PC-3 (cell line): ENCODE measurements around the gene CD8A. TPM values are rescaled to one million over a fixed set of nuclear protein-coding genes. Genes with fewer than 3 reads are reported as not detected.
"Not testable (repeated sequence)": the region's sequence is repeated elsewhere in the genome, so short reads cannot be mapped to it uniquely, and the experiment has no call there.

Source experiments
- ATAC-seq: fragments of 200-7000 bp; cut with Tn5 transposase; 2 replicates; pipeline ENCODE4 v1.9.1; 2020; ENCODE audit warnings: mild to moderate bottlenecking, moderate library complexity
- Bru-seq: library from RNA; stranded (reverse); fragments of 400-500 nt; gene quantifications from one replicate; lab custom pipeline; 2021; lab: Mats Ljungman, UMichigan
- BruChase-seq, 2 experiments: library from RNA; stranded (reverse); fragments of 400-500 nt; gene quantifications; one replicate each; lab custom pipeline; 2021; lab: Mats Ljungman, UMichigan
- BruUV-seq: library from RNA; stranded (reverse); fragments of 400-500 nt; replicated peaks from 2 replicates; lab custom pipeline; 2021; lab: Mats Ljungman, UMichigan
- CTCF ChIA-PET: fragments of 300-600 bp; sonication (Branson Sonifier 250); formaldehyde crosslinking; loops from one replicate; lab custom pipeline; 2022; ENCODE audit warnings: antibody characterized with exemption; lab: Charles Lee
- POLR2A ChIA-PET: fragments of 300-600 bp; sonication (Branson Sonifier 250); formaldehyde crosslinking; loops from one replicate; lab custom pipeline; 2022; ENCODE audit warnings: antibody characterized with exemption; ENCODE audit not compliant: unreplicated experiment; lab: Charles Lee
- DNase-seq: peaks from one replicate; pipeline ENCODE4 v3.0.0-alpha.2; 2015
- H2AFZ ChIP-seq: fragments of 300-600 bp; sonication (generic); 2 replicates; pipeline ENCODE4 v1.6.0; 2016; ENCODE audit warnings: antibody characterized with exemption, low read length
- H3F3A ChIP-seq: fragments of 300-600 bp; sonication (generic); one replicate; pipeline ENCODE4 v1.6.0; 2017; ENCODE audit warnings: antibody characterized with exemption, low read length, control low read depth, mild to moderate bottlenecking; ENCODE audit not compliant: unreplicated experiment
- H3K27ac ChIP-seq: fragments of 300-600 bp; sonication (generic); 2 replicates; pipeline ENCODE4 v1.5.1; 2016; ENCODE audit warnings: mild to moderate bottlenecking, low read length
- H3K27me3 ChIP-seq: fragments of 300-600 bp; sonication (generic); 2 replicates; pipeline ENCODE4 v1.6.1; 2016; ENCODE audit warnings: low read length, mixed read lengths
- H3K36me3 ChIP-seq: fragments of 300-600 bp; sonication (generic); 2 replicates; pipeline ENCODE4 v1.6.1; 2016; ENCODE audit warnings: low read depth, mixed run types, low read length, mixed read lengths
- H3K4me1 ChIP-seq: fragments of 300-600 bp; sonication (generic); 2 replicates; pipeline ENCODE4 v1.5.1; 2016; ENCODE audit warnings: low read length; ENCODE audit not compliant: insufficient read depth
- H3K4me2 ChIP-seq: fragments of 300-600 bp; sonication (generic); 2 replicates; pipeline ENCODE4 v1.6.0; 2016; ENCODE audit warnings: low read length
- H3K4me3 ChIP-seq: fragments of 300-600 bp; sonication (generic); 2 replicates; pipeline ENCODE4 v1.5.1; 2016; ENCODE audit warnings: mild to moderate bottlenecking, low read length, mixed read lengths
- H3K79me2 ChIP-seq: fragments of 300-600 bp; sonication (generic); 2 replicates; pipeline ENCODE4 v1.6.1; 2017; ENCODE audit warnings: low read length, mixed read lengths
- H3K9ac ChIP-seq: fragments of 300-600 bp; sonication (generic); 2 replicates; pipeline ENCODE4 v1.6.0; 2016; ENCODE audit warnings: mild to moderate bottlenecking, low read length
- H3K9me2 ChIP-seq: fragments of 300-600 bp; sonication (generic); replicated peaks from 2 replicates; pipeline ENCODE4 v1.6.1; 2016; ENCODE audit warnings: mixed run types, low read length, mixed read lengths
- H3K9me3 ChIP-seq: fragments of 300-600 bp; sonication (generic); 2 replicates; pipeline ENCODE4 v1.6.1; 2016; ENCODE audit warnings: low read length, mixed read lengths
- H4K20me1 ChIP-seq: fragments of 300-600 bp; sonication (generic); 2 replicates; pipeline ENCODE4 v1.6.1; 2016; ENCODE audit warnings: low read length, mixed read lengths
- EZH2 ChIP-seq: fragments of 300-600 bp; sonication (generic); IDR thresholded peaks from one replicate; pipeline ENCODE4 v1.6.1; 2017; ENCODE audit warnings: antibody characterized with exemption, mild to moderate bottlenecking, low read length; ENCODE audit not compliant: unreplicated experiment
- EZH2phosphoT487 ChIP-seq: fragments of 300-600 bp; sonication (generic); IDR thresholded peaks from 2 replicates; pipeline ENCODE4 v1.6.1; 2018; ENCODE audit warnings: mild to moderate bottlenecking, antibody characterized with exemption, low read length, borderline replicate concordance
- intact Hi-C: fragments of 100-400 bp; cut with micrococcal nuclease; formaldehyde crosslinking; loops from 2 replicates; pipeline ENCODE4 v1.9.0; 2023
- long read RNA-seq: library from polyadenylated mRNA; unstranded; transcript quantifications from one replicate; pipeline ENCODE4 v2.0.0, GENCODE V29; 2021; ENCODE audit not compliant: unreplicated experiment
- total RNA-seq: library from RNA; depleted of rRNA; stranded (reverse); fragments of >200 nt; gene quantifications from 2 replicates; pipeline ENCODE4 v1.2.3, GENCODE V29; 2014; rRNA removed
- TF ChIP-seq, protein P1 (sequence below): fragments of 300-600 bp; sonication (generic); conservative IDR thresholded peaks from 2 replicates; pipeline ENCODE4 v1.5.1; 2017; ENCODE audit warnings: antibody characterized with exemption, low read depth, mild to moderate bottlenecking, low read length

The CD8A gene
- total RNA-seq (0.18 TPM in 1 of 2 replicates, not detected in the other), Bru-seq, nascent RNA (percentile 18 among the genes with signal in this experiment), BruChase-seq, experiment 1, labeled RNA remaining after a 6-hour chase (percentile 16 among the genes with signal in this experiment), BruChase-seq, experiment 2, labeled RNA remaining after a 2-hour chase (percentile 13 among the genes with signal in this experiment)
- long read RNA-seq: 0 reads

- intact Hi-C loops: no loop called here
- no peaks in the 10 kb centered on the region for H3K9me2 ChIP-seq
- CTCF ChIA-PET: interaction anchor here (0.7 kb wide), 1 partner anchor 168 kb away, joined by 4 read pairs; no protein-coding TSS in a partner anchor
- no peaks in the 10 kb centered on the region for H4K20me1 ChIP-seq
- no peaks in the 10 kb centered on the region for H3K36me3 ChIP-seq
- TF ChIP-seq, protein P1, sequence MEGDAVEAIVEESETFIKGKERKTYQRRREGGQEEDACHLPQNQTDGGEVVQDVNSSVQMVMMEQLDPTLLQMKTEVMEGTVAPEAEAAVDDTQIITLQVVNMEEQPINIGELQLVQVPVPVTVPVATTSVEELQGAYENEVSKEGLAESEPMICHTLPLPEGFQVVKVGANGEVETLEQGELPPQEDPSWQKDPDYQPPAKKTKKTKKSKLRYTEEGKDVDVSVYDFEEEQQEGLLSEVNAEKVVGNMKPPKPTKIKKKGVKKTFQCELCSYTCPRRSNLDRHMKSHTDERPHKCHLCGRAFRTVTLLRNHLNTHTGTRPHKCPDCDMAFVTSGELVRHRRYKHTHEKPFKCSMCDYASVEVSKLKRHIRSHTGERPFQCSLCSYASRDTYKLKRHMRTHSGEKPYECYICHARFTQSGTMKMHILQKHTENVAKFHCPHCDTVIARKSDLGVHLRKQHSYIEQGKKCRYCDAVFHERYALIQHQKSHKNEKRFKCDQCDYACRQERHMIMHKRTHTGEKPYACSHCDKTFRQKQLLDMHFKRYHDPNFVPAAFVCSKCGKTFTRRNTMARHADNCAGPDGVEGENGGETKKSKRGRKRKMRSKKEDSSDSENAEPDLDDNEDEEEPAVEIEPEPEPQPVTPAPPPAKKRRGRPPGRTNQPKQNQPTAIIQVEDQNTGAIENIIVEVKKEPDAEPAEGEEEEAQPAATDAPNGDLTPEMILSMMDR: no peak
- TF ChIP-seq EZH2phosphoT487 (no peak), EZH2 (no peak)
- no peak within 1 kb of the TSS for H3K27ac ChIP-seq
- H2AFZ ChIP-seq: peak within 1 kb of the TSS; percentile 53; the same call in 1 of the 2 replicates
- ATAC-seq (no peak), DNase-seq (no peak)
- 0 out of 2 replicates have a peak within 1 kb of the TSS, but pooled peaks have one; percentile 30 for H3K4me3 ChIP-seq
- H3F3A ChIP-seq: no peaks in the 10 kb centered on the region
- no peaks in the 10 kb centered on the region for H3K4me1 ChIP-seq
- no peaks in the 10 kb centered on the region for H3K79me2 ChIP-seq
- H3K4me2 ChIP-seq: peak within 1 kb of the TSS; percentile 49
- no TSS peak for BruUV-seq
- no peak within 1 kb of the TSS for H3K9ac ChIP-seq
- POLR2A ChIA-PET: no interaction called here
- H3K9me3 ChIP-seq: peaks cover 4% of the 10 kb centered on the region
- H3K27me3 ChIP-seq: peaks cover 18% of the 10 kb centered on the region
These were observed at the start of gene CD8A for GRCh38 chr2:86790676-86791572. Gene CD8A, minus strand, starts transcription at chr2:86790913. Its CDS starts 88 bp downstream, at chr2:86790825.

DNA sequence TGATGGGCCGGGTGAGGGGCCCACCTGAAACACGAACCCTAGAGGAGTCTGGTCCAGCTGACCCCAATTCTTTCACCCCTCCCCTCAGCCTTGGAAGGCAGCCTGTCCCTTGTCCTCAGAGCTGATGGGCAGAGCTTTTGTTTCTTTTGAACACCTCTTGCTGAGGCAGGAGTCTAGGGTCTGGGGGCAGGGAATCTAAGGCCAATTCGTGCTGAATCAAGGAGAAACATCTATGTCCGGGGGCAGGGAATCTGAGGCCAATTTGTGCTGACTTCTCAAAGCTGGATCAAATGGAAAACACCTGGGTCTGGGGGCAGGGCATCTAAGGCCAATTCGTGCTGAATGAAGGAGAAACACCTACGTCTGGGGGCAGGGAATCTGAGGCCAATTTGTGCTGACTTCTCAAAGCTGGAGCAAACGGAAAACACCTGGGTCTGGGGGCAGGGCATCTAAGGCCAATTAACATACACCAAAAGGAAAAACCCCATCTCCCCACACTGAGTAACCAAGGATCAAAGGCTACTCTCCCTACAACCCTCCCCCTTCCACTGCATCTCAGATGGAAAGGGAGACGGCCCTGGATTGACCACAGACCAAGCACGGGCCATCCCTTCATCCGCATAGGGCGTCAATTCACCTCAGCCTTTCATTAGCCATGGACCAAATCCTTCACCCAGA lies 49.3 kb upstream of the CD8A start:
- DNase-seq, H3K4me3 ChIP-seq, BruUV-seq, H2AFZ ChIP-seq, H4K20me1 ChIP-seq, POLR2A ChIA-PET, intact Hi-C loops, H3K27ac ChIP-seq, CTCF ChIA-PET, H3K79me2 ChIP-seq, ATAC-seq, H3K9me2 ChIP-seq, H3K36me3 ChIP-seq, H3K4me2 ChIP-seq, H3K4me1 ChIP-seq, H3K9me3 ChIP-seq, H3F3A ChIP-seq, H3K27me3 ChIP-seq, H3K9ac ChIP-seq: not testable (repeated sequence)

DNA sequence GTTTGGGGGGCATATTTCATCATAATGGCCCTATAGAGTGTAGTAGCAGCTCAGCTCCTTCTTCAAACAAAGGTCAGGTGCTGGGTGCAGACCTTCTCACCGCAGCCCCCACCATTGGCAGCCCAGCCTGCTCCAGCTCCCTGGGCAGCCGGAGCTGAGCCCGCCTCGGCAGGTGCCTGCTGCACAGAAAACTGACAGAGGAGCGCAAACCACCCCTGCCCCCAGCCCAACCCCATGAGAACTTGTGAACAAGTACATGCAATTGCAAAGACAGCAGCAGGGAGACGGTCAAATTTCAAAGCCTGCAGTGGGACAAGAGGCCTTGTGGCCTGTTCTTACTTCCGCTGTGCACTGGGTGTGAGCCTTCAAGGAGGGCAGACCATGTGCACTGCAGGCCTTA lies 48.7 kb upstream of the CD8A start:
- POLR2A ChIA-PET, ATAC-seq, DNase-seq, H3K36me3 ChIP-seq, H3K9me2 ChIP-seq, CTCF ChIA-PET, H4K20me1 ChIP-seq, H3K4me2 ChIP-seq, H3K9ac ChIP-seq, H3K4me1 ChIP-seq, BruUV-seq, H3K27ac ChIP-seq, H3K4me3 ChIP-seq, H3K79me2 ChIP-seq, H3K27me3 ChIP-seq, H3F3A ChIP-seq, intact Hi-C loops, H2AFZ ChIP-seq, H3K9me3 ChIP-seq: not testable (repeated sequence)

- ATAC-seq, H3K36me3 ChIP-seq, POLR2A ChIA-PET, H3K9me2 ChIP-seq, H3K9ac ChIP-seq, DNase-seq, H3K4me1 ChIP-seq, H2AFZ ChIP-seq, H3K27me3 ChIP-seq, H3K79me2 ChIP-seq, intact Hi-C loops, H3K4me3 ChIP-seq, H3F3A ChIP-seq, H3K27ac ChIP-seq, BruUV-seq, H3K9me3 ChIP-seq, CTCF ChIA-PET, H4K20me1 ChIP-seq: not testable (repeated sequence)
- 0 out of 2 replicates have a peak overlapping the region, but pooled peaks have one; percentile 71 for H3K4me2 ChIP-seq
These were observed 47.0 kb upstream of the CD8A start for GRCh38 chr2:86837714-86838113.

DNA sequence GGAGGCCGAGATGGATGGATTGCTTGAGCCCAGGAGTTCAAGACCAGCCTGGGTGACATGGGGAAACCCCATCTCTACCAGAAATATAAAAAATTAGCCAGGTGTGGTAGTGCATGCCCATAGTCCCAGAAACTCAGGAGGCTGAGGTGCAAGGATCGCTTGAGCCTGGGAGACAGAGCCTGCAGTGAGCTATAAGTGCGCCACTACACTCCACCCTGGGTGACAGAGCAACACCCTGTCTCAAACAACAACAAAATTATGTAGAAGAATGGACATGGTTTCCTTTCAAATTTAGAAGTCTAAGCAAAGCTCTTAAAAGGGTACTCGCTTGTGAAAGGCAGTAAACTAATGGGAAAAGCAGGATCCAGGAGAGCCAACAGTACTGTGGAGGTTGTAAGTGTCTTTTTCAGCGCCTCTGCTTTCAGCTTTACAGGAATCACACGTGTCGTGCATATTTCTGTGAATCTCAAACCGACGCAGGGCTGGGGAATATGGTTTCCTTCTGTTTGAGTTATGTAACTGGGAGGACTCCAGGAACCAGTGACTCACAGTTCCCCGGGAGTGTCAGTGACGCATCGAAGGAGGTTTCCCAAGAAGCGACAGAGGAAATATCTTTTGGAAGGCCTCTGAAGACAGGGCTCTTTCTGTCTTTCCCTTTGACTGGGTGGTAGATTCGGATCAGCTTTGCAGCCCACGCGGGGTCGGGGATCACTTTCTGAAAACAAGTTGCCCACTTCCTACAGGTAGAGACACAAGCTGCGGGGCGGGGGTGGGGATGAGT lies 46.4 kb upstream of the CD8A start:
- H3F3A ChIP-seq, intact Hi-C loops, H3K79me2 ChIP-seq, H3K36me3 ChIP-seq, BruUV-seq, H3K27me3 ChIP-seq, H4K20me1 ChIP-seq, H3K4me1 ChIP-seq, H3K9me3 ChIP-seq, H3K9me2 ChIP-seq, POLR2A ChIA-PET, CTCF ChIA-PET: not testable (repeated sequence)
- H3K9ac ChIP-seq: peak overlapping the region; percentile 24; the same call in 1 of the 2 replicates
- H3K4me3 ChIP-seq: peak overlapping the region; percentile 47; the same call in 1 of the 2 replicates
- H3K27ac ChIP-seq: peak overlapping the region; percentile 59
- peak overlapping the region; percentile 71 for H3K4me2 ChIP-seq
- ATAC-seq (peak; percentile 98), DNase-seq (peak; percentile 90)
- H2AFZ ChIP-seq: peak overlapping the region; percentile 77
